Panc1 (cell line): ENCODE measurements around the gene TMEM40. TPM values are rescaled to one million over a fixed set of nuclear protein-coding genes. Genes with fewer than 3 reads are reported as not detected.
A peak's percentile ranks its signal among the peaks of the same experiment; 100 is the strongest.

ENCODE experiments used
- ATAC-seq: fragments of 200-7000 bp; cut with Tn5 transposase; 2 replicates; pipeline ENCODE4 v1.9.1; 2020; ENCODE audit warnings: mild to moderate bottlenecking, moderate library complexity
- BruUV-seq: library from RNA; stranded (reverse); fragments of 400-500 nt; replicated peaks from 2 replicates; lab custom pipeline; 2021; lab: Mats Ljungman, UMichigan
- CTCF ChIA-PET: fragments of 300-600 bp; sonication (Branson Sonifier 250); formaldehyde crosslinking; loops from one replicate; lab custom pipeline; 2022; ENCODE audit warnings: antibody characterized with exemption; lab: Charles Lee
- POLR2A ChIA-PET: fragments of 300-600 bp; sonication (Branson Sonifier 250); formaldehyde crosslinking; loops from one replicate; lab custom pipeline; 2022; ENCODE audit warnings: antibody characterized with exemption; lab: Charles Lee
- DNase-seq: peaks from one replicate; pipeline ENCODE4 v3.0.0-alpha.2; 2010; ENCODE audit warnings: low read depth, low spot score
- H3K27ac ChIP-seq: 2 replicates; pipeline ENCODE4 v1.5.1; 2011; ENCODE audit warnings: mild to moderate bottlenecking, low read length, inconsistent platforms
- H3K27me3 ChIP-seq: fragments of 200-500 bp; sonication (Bioruptor generic); 2 replicates; pipeline ENCODE4 v1.6.0; 2014; ENCODE audit warnings: low read length, inconsistent platforms; ENCODE audit not compliant: control insufficient read depth, insufficient read depth
- H3K36me3 ChIP-seq: fragments of 200-500 bp; sonication (Bioruptor generic); 2 replicates; pipeline ENCODE4 v1.5.1; 2014; ENCODE audit warnings: inconsistent platforms, mild to moderate bottlenecking, low read length, moderate library complexity; ENCODE audit not compliant: control insufficient read depth, insufficient read depth
- H3K4me1 ChIP-seq: 2 replicates; pipeline ENCODE4 v1.5.1; 2011; ENCODE audit warnings: inconsistent platforms, mild to moderate bottlenecking, low read length, moderate library complexity; ENCODE audit not compliant: control insufficient read depth, insufficient read depth
- H3K4me3 ChIP-seq, 2 experiments: 2 replicates each; pipeline ENCODE4 v1.5.1; 2011 to 2012; ENCODE audit warnings: low read depth in 2 of 2, low read length in 2 of 2, mild to moderate bottlenecking in 2 of 2, inconsistent platforms in 1 of 2, moderate library complexity in 1 of 2
- H3K9me3 ChIP-seq: fragments of 200-500 bp; sonication (Bioruptor generic); 2 replicates; pipeline ENCODE4 v1.5.1; 2014; ENCODE audit warnings: low read depth, mild to moderate bottlenecking, inconsistent platforms, low read length, moderate library complexity; ENCODE audit not compliant: control insufficient read depth, insufficient read depth
- CTCF ChIP-seq: fragments of 450-650 bp; IDR thresholded peaks from 2 replicates; pipeline ENCODE4 v1.5.1; 2017; ENCODE audit warnings: mild to moderate bottlenecking
- POLR2AphosphoS5 ChIP-seq: IDR thresholded peaks from 2 replicates; pipeline ENCODE4 v1.6.1; 2012; ENCODE audit warnings: mild to moderate bottlenecking, low read depth, low read length, moderate library complexity
- REST ChIP-seq, 2 experiments: IDR thresholded peaks; 2 replicates each; pipeline ENCODE4 v1.6.1; 2011 to 2012; ENCODE audit warnings: low read depth in 2 of 2, control low read depth in 1 of 2, low read length in 1 of 2, mild to moderate bottlenecking in 1 of 2, moderate library complexity in 1 of 2; ENCODE audit not compliant: insufficient read depth in 1 of 2
- SIN3A ChIP-seq: IDR thresholded peaks from 2 replicates; pipeline ENCODE4 v1.6.1; 2012; ENCODE audit warnings: low read depth, mild to moderate bottlenecking, low read length, moderate library complexity, borderline replicate concordance; ENCODE audit not compliant: insufficient read depth
- TCF7L2 ChIP-seq: IDR thresholded peaks from 2 replicates; pipeline ENCODE4 v1.6.1; 2011; ENCODE audit warnings: mild to moderate bottlenecking, low read depth, low read length, inconsistent platforms
- in situ Hi-C: cut with HindIII; loops from 2 replicates; pipeline ENCODE4 v1.10.0; 2016; ENCODE audit warnings: low sequenced_read_pairs, low pct_unique_long_range_greater_than_20kb
- intact Hi-C: fragments of 100-400 bp; cut with micrococcal nuclease; formaldehyde crosslinking; loops from one replicate; pipeline ENCODE4 v1.10.0; 2022; ENCODE audit not compliant: unreplicated experiment
- total RNA-seq: library from RNA; stranded (reverse); gene quantifications from one replicate; pipeline ENCODE4 v1.2.1, GENCODE V29; 2021; ENCODE audit not compliant: unreplicated experiment

Gene TMEM40
- total RNA-seq, 1 experiment from 2014 or later: 1.3 TPM

GRCh38 chr3:12687948-12688347, 71.1 kb downstream of the TMEM40 start:
- CTCF ChIA-PET: no interaction called here
- TF ChIP-seq POLR2AphosphoS5 (no peak), TCF7L2 (peak; percentile 69), CTCF (no peak), SIN3A (no peak), REST (IDR thresholded peaks at IDR 0.05; ENCODE audit: insufficient read depth in 1 of 2, low read depth in 2 of 2, low read length in 1 of 2) (no peak)
- POLR2A ChIA-PET: no interaction called here
- Histone ChIP-seq H3K27me3 (no peaks in the 10 kb centered on the region), H3K27ac (no peak overlapping the region), H3K4me1 (no peaks in the 10 kb centered on the region), H3K4me3 (no peak overlapping the region), H3K36me3 (no peaks in the 10 kb centered on the region), H3K9me3 (no peaks in the 10 kb centered on the region)
- BruUV-seq: no TSS peak
- in situ Hi-C loops: no loop called here
- ATAC-seq: no peak
- DNase-seq: no peak
- intact Hi-C loops: no loop called here

- in situ Hi-C loops (no loop called here), intact Hi-C loops (no loop called here)
- Histone ChIP-seq H3K4me1 (no peaks in the 10 kb centered on the region), H3K4me3 (no peak overlapping the region), H3K9me3 (no peaks in the 10 kb centered on the region), H3K27me3 (no peaks in the 10 kb centered on the region), H3K36me3 (no peaks in the 10 kb centered on the region), H3K27ac (no peak overlapping the region)
- no TSS peak for BruUV-seq
- ATAC-seq (no peak), DNase-seq (no peak)
- ChIA-PET POLR2A (no interaction called here), CTCF (no interaction called here)
- TF ChIP-seq SIN3A: no peak
- no peak for TF ChIP-seq POLR2AphosphoS5
- no peak for TF ChIP-seq TCF7L2
- no peak for TF ChIP-seq CTCF
- no peak for TF ChIP-seq REST (IDR thresholded peaks at IDR 0.05; ENCODE audit: insufficient read depth in 1 of 2, low read depth in 2 of 2, low read length in 1 of 2)
These were observed 73.0 kb downstream of the TMEM40 start for GRCh38 chr3:12686096-12686495.

Other genes with a start within 250 kb of the TMEM40 start
- not detected for gene MKRN2OS, start 213.8 kb downstream of the TMEM40 start, total RNA-seq
- gene MKRN2, start 202.2 kb downstream of the TMEM40 start, total RNA-seq: 19.4 TPM
- 68.8 TPM for gene RAF1, start 95.1 kb downstream of the TMEM40 start, total RNA-seq
- gene CAND2, start 37.4 kb upstream of the TMEM40 start, total RNA-seq: 0.13 TPM
- 794 TPM for gene RPL32, start 82.3 kb upstream of the TMEM40 start, total RNA-seq